AG09319 (cell line): ENCODE results near the gene SYT15.
"Not testable (repeated sequence)": the region's sequence is repeated elsewhere in the genome, so short reads cannot be mapped to it uniquely, and the experiment has no call there.

Experiments used
- DNase-seq: peaks from one replicate; pipeline ENCODE4 v3.0.0-alpha.2; 2010; ENCODE audit warnings: low read depth; ENCODE audit errors: extremely low read depth
- CTCF ChIP-seq: IDR thresholded peaks from 2 replicates; pipeline ENCODE4 v1.5.1; 2011; ENCODE audit warnings: low read depth, mild to moderate bottlenecking, inconsistent platforms, low read length, moderate library complexity

The SYT15 gene

GRCh38 chr10:46578474-46579178 is at the start of gene SYT15:
Gene SYT15 (plus strand): TSS chr10:46579128. CDS start chr10:46579169, 41 bp downstream.
- not testable (repeated sequence) for DNase-seq

- not testable (repeated sequence) for DNase-seq
These were observed 49.2 kb upstream of the SYT15 start for GRCh38 chr10:46529742-46530141.

- no peak for TF ChIP-seq CTCF
- no peak for DNase-seq
These were observed 48.4 kb upstream of the SYT15 start for GRCh38 chr10:46530249-46531186.

- DNase-seq, result not testable (repeated sequence)
These were observed 46.7 kb upstream of the SYT15 start for GRCh38 chr10:46532256-46532655.

- no peak for TF ChIP-seq CTCF
- no peak for DNase-seq
These were observed 44.0 kb upstream of the SYT15 start for GRCh38 chr10:46534828-46535524.

- DNase-seq, result no peak
- TF ChIP-seq CTCF, result no peak
These were observed 42.8 kb upstream of the SYT15 start for GRCh38 chr10:46536171-46536570.

- TF ChIP-seq CTCF, result no peak
- no peak for DNase-seq
These were observed 42.1 kb upstream of the SYT15 start for GRCh38 chr10:46536781-46537180.

- no peak for TF ChIP-seq CTCF
- DNase-seq, result no peak
These were observed 41.6 kb upstream of the SYT15 start for GRCh38 chr10:46537309-46537708.
